OCI-LY7 (cell line): ENCODE measurements around the gene ACTL7B.

Source experiments
- CTCF ChIP-seq: fragments of 200-600 bp; sonication (generic); conservative IDR thresholded peaks from 2 replicates; pipeline ENCODE4 v1.5.1; 2014; ENCODE audit warnings: mild to moderate bottlenecking, antibody characterized with exemption, low read length, moderate library complexity, mixed read lengths
- EZH2phosphoT487 ChIP-seq: fragments of 200-600 bp; sonication (generic); IDR thresholded peaks from 2 replicates; pipeline ENCODE4 v1.6.1; 2018; ENCODE audit warnings: low read depth, borderline replicate concordance, mild to moderate bottlenecking, mixed run types, antibody characterized with exemption, low read length, moderate library complexity, mixed read lengths

- no peak for TF ChIP-seq CTCF
- no peak for TF ChIP-seq EZH2phosphoT487
Measured at GRCh38 chr9:108876425-108876824, 20.6 kb upstream of the ACTL7B start.
